HEK293 (cell line): Measurements from ENCODE around the gene UBE3C.

Experiments
- CTCF ChIA-PET: fragments of 350-600 bp; formaldehyde crosslinking; extraction: SDS; loops from one replicate; lab custom pipeline; 2021; ENCODE audit warnings: antibody characterized with exemption; lab: Yijun Ruan, JAX
- POLR2A ChIA-PET: fragments of 300-600 bp; formaldehyde crosslinking; extraction: SDS; loops from one replicate; lab custom pipeline; 2020; ENCODE audit warnings: antibody characterized with exemption, inconsistent platforms; lab: Yijun Ruan, JAX
- H3K27ac ChIP-seq: fragments of 200-500 bp; sonication (Bioruptor generic); 2 replicates; pipeline ENCODE4 v1.5.1; 2014; ENCODE audit warnings: low read depth, low read length, control low read depth, inconsistent platforms; ENCODE audit errors: extremely low read depth
- H3K36me3 ChIP-seq, 2 experiments: fragments of 200-500 bp in 1 of 2; sonication (Bioruptor generic) in 1 of 2; 1 replicate in 1 of 2; 2 replicates in 1 of 2; pipeline ENCODE4 v1.5.1; 2014 to 2017; ENCODE audit warnings: inconsistent platforms in 2 of 2, low read length in 2 of 2; ENCODE audit not compliant: control insufficient read depth in 2 of 2, insufficient read depth in 1 of 2
- H3K4me1 ChIP-seq: fragments of 200-500 bp; sonication (Bioruptor generic); 2 replicates; pipeline ENCODE4 v1.5.1; 2014; ENCODE audit warnings: mild to moderate bottlenecking, low read length, inconsistent platforms; ENCODE audit not compliant: control insufficient read depth, insufficient read depth
- H3K4me3 ChIP-seq: 2 replicates; pipeline ENCODE4 v1.5.1; 2011; ENCODE audit warnings: low read depth, mild to moderate bottlenecking, control low read depth, low read length, moderate library complexity
- H3K9me3 ChIP-seq: fragments of 200-500 bp; sonication (Bioruptor generic); 2 replicates; pipeline ENCODE4 v1.5.1; 2014; ENCODE audit warnings: low read depth, low read length, inconsistent platforms; ENCODE audit not compliant: control insufficient read depth, insufficient read depth
- BCL11A ChIP-seq: fragments of 450-650 bp; formaldehyde crosslinking; IDR thresholded peaks from 2 replicates; pipeline ENCODE4 v1.5.1; 2016; ENCODE audit warnings: low read depth, missing biosample characterization, missing genetic modification characterization
- FEZF1 ChIP-seq: fragments of 450-650 bp; formaldehyde crosslinking; IDR thresholded peaks from 2 replicates; pipeline ENCODE4 v1.5.1; 2016; ENCODE audit warnings: missing biosample characterization, missing genetic modification characterization
- HOXD13 ChIP-seq: sonication (generic); formaldehyde crosslinking; IDR thresholded peaks from 2 replicates; pipeline ENCODE4 v1.8.0; 2022; ENCODE audit warnings: missing genetic modification reagents, borderline replicate concordance
- PRDM1 ChIP-seq: fragments of 450-650 bp; formaldehyde crosslinking; IDR thresholded peaks from 2 replicates; pipeline ENCODE4; 2016; ENCODE audit warnings: missing biosample characterization, missing genetic modification characterization
- PRDM2 ChIP-seq: fragments of 450-650 bp; formaldehyde crosslinking; IDR thresholded peaks from 2 replicates; pipeline ENCODE4 v1.5.1; 2016; ENCODE audit warnings: missing biosample characterization, missing genetic modification characterization, borderline replicate concordance
- PRDM4 ChIP-seq: fragments of 450-650 bp; formaldehyde crosslinking; IDR thresholded peaks from 2 replicates; pipeline ENCODE4 v1.5.1; 2017; ENCODE audit warnings: missing biosample characterization, missing genetic modification characterization
- ZBTB10 ChIP-seq: fragments of 450-650 bp; formaldehyde crosslinking; IDR thresholded peaks from 2 replicates; pipeline ENCODE4 v1.5.1; 2016; ENCODE audit warnings: missing biosample characterization, missing genetic modification characterization
- ZNF146 ChIP-seq: fragments of 450-650 bp; formaldehyde crosslinking; IDR thresholded peaks from 2 replicates; pipeline ENCODE4 v1.5.1; 2016; ENCODE audit warnings: missing biosample characterization, missing genetic modification characterization
- ZNF292 ChIP-seq: fragments of 450-650 bp; formaldehyde crosslinking; IDR thresholded peaks from 2 replicates; pipeline ENCODE4 v1.5.1; 2016; ENCODE audit warnings: low read depth, missing biosample characterization, missing genetic modification characterization, borderline replicate concordance
- ZNF302 ChIP-seq: fragments of 450-650 bp; formaldehyde crosslinking; IDR thresholded peaks from 2 replicates; pipeline ENCODE4 v1.5.1; 2016; ENCODE audit warnings: missing biosample characterization, missing genetic modification characterization, low read depth
- ZNF354C ChIP-seq: fragments of 450-650 bp; formaldehyde crosslinking; IDR thresholded peaks from 2 replicates; pipeline ENCODE4 v1.5.1; 2016; ENCODE audit warnings: missing biosample characterization, missing genetic modification characterization, low read depth, borderline replicate concordance
- ZNF596 ChIP-seq: fragments of 450-650 bp; IDR thresholded peaks from 2 replicates; pipeline ENCODE4 v1.5.0; 2018; ENCODE audit warnings: missing biosample characterization, mild to moderate bottlenecking, missing genetic modification characterization, moderate library complexity
- ZNF664 ChIP-seq: fragments of 450-650 bp; formaldehyde crosslinking; IDR thresholded peaks from 2 replicates; pipeline ENCODE4 v1.5.1; 2016; ENCODE audit warnings: missing biosample characterization, missing genetic modification characterization
- ZNF692 ChIP-seq: fragments of 450-650 bp; formaldehyde crosslinking; IDR thresholded peaks from 2 replicates; pipeline ENCODE4 v1.5.1; 2016; ENCODE audit warnings: missing biosample characterization, missing genetic modification characterization
- ZNF768 ChIP-seq: fragments of 450-650 bp; formaldehyde crosslinking; IDR thresholded peaks from 2 replicates; pipeline ENCODE4 v1.5.1; 2018; ENCODE audit warnings: missing biosample characterization, mild to moderate bottlenecking, missing genetic modification characterization
- TF ChIP-seq, protein P1 (sequence below): fragments of 450-650 bp; formaldehyde crosslinking; IDR thresholded peaks from 2 replicates; pipeline ENCODE4 v1.5.1; 2016; ENCODE audit warnings: missing biosample characterization, missing genetic modification characterization
- TF ChIP-seq, protein P2 (sequence below): fragments of 450-650 bp; formaldehyde crosslinking; IDR thresholded peaks from 2 replicates; pipeline ENCODE4 v1.5.1; 2016; ENCODE audit warnings: missing biosample characterization, missing genetic modification characterization
- TF ChIP-seq, protein P3 (sequence below): fragments of 450-650 bp; formaldehyde crosslinking; IDR thresholded peaks from 2 replicates; pipeline ENCODE4 v1.5.1; 2016; ENCODE audit warnings: missing biosample characterization, missing genetic modification characterization

Gene UBE3C

GRCh38 chr7:157246052-157246451 is 107.3 kb downstream of the UBE3C start:
- Histone ChIP-seq H3K36me3 (peaks cover 0 to 64% of the 10 kb centered on the region in 2 experiments; a peak in 2 of 3 replicates), H3K4me1 (no peaks in the 10 kb centered on the region), H3K9me3 (no peaks in the 10 kb centered on the region), H3K27ac (no peak overlapping the region), H3K4me3 (no peak overlapping the region)
- POLR2A ChIA-PET: no interaction called here
- CTCF ChIA-PET: interaction anchor here (0.8 to 0.9 kb wide), 2 partner anchors 28 to 55 kb away, joined by 3 to 5 read pairs; no protein-coding TSS in a partner anchor
- no peak for TF ChIP-seq PRDM2
- TF ChIP-seq ZNF768: no peak
- no peak for TF ChIP-seq ZNF664 (tag by site-specific recombination)
- TF ChIP-seq ZNF302 (tag by site-specific recombination): no peak
- TF ChIP-seq ZNF354C (tag by site-specific recombination): no peak
- TF ChIP-seq ZNF692 (tag by site-specific recombination): no peak
- TF ChIP-seq ZNF596 (tag by site-specific recombination): no peak
- no peak for TF ChIP-seq BCL11A
- TF ChIP-seq, protein P1, sequence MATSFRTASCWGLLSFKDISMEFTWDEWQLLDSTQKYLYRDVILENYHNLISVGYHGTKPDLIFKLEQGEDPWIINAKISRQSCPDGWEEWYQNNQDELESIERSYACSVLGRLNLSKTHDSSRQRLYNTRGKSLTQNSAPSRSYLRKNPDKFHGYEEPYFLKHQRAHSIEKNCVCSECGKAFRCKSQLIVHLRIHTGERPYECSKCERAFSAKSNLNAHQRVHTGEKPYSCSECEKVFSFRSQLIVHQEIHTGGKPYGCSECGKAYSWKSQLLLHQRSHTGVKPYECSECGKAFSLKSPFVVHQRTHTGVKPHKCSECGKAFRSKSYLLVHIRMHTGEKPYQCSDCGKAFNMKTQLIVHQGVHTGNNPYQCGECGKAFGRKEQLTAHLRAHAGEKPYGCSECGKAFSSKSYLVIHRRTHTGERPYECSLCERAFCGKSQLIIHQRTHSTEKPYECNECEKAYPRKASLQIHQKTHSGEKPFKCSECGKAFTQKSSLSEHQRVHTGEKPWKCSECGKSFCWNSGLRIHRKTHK: no peak
- TF ChIP-seq HOXD13 (CRISPR knock-in tag): no peak
- no peak for TF ChIP-seq ZNF292 (tag by site-specific recombination)
- no peak for TF ChIP-seq FEZF1 (tag by site-specific recombination)
- no peak for TF ChIP-seq PRDM1
- TF ChIP-seq, protein P2, sequence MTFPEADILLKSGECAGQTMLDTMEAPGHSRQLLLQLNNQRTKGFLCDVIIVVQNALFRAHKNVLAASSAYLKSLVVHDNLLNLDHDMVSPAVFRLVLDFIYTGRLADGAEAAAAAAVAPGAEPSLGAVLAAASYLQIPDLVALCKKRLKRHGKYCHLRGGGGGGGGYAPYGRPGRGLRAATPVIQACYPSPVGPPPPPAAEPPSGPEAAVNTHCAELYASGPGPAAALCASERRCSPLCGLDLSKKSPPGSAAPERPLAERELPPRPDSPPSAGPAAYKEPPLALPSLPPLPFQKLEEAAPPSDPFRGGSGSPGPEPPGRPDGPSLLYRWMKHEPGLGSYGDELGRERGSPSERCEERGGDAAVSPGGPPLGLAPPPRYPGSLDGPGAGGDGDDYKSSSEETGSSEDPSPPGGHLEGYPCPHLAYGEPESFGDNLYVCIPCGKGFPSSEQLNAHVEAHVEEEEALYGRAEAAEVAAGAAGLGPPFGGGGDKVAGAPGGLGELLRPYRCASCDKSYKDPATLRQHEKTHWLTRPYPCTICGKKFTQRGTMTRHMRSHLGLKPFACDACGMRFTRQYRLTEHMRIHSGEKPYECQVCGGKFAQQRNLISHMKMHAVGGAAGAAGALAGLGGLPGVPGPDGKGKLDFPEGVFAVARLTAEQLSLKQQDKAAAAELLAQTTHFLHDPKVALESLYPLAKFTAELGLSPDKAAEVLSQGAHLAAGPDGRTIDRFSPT (tag by site-specific recombination): no peak
- TF ChIP-seq PRDM4 (tag by site-specific recombination): no peak
- no peak for TF ChIP-seq ZBTB10 (tag by site-specific recombination)
- TF ChIP-seq ZNF146 (tag by site-specific recombination): no peak
- TF ChIP-seq, protein P3, sequence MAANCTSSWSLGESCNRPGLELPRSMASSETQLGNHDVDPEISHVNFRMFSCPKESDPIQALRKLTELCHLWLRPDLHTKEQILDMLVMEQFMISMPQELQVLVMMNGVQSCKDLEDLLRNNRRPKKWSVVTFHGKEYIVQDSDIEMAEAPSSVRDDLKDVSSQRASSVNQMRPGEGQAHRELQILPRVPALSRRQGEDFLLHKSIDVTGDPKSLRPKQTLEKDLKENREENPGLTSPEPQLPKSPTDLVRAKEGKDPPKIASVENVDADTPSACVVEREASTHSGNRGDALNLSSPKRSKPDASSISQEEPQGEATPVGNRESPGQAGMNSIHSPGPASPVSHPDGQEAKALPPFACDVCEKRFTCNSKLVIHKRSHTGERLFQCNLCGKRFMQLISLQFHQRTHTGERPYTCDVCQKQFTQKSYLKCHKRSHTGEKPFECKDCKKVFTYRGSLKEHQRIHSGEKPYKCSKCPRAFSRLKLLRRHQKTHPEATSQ (tag by site-specific recombination): no peak
